ENCODE measurements around the gene CMTM4. TPM values are rescaled to one million over a fixed set of nuclear protein-coding genes. Genes with fewer than 3 reads are reported as not detected.
"Not testable (repeated sequence)": the region's sequence is repeated elsewhere in the genome, so short reads cannot be mapped to it uniquely, and the experiment has no call there.

Gene CMTM4
- total RNA-seq, 1 donor from 2014 or later, result 15.5 TPM

DNA sequence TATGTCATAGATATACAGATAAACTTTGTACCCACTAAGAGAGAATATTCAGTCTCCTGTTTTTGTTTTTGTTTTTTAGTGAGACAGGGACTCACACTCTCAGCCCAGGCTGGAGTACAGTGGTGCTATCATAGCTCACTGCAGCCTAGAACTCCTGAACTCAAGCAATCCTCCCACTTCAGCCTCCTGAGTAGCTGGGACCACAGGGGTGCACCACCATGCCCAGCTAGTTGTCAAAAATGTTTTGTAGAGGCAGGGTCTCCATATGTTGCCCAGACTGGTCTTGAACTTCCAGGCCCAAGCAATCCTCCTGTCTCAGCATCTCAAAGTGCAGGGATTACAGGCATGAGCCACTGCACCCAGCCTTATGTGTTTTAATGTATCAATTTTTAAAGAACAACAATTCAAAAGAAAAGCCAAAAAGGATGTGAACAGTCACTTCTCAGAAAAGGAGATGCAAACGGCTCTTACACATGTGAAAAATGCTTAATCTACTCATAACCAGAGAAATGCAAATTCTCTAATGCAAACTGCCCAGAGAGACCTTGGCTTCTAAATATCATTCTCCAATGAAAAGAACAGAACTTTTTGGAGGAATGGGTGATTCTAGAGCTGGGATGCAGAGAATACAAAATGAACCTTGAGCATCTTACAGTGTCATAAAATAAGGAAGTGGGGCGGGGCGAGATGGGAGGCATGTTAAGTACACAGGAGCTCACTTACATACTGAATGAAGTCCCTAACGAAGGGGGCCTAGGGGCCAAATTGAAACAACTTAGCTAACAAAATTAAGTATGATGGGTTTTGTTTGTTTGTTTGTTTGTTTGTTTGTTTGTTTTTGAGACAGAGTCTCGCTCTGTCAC, 99.3 kb downstream of the CMTM4 start:
- Mint-ChIP-seq H3K4me1 (ENCODE audit: unreplicated experiment) (peaks cover 6% of the 10 kb centered on the region), H3K9me3 (ENCODE audit: unreplicated experiment) (no peaks in the 10 kb centered on the region), H3K27me3 (ENCODE audit: unreplicated experiment) (peaks cover 5% of the 10 kb centered on the region), H3K4me3 (ENCODE audit: unreplicated experiment) (no peak overlapping the region), H3K36me3 (ENCODE audit: low read depth, unreplicated experiment) (peaks cover 6% of the 10 kb centered on the region), H3K27ac (ENCODE audit: unreplicated experiment) (no peak overlapping the region)
- TF ChIP-seq, protein P1, sequence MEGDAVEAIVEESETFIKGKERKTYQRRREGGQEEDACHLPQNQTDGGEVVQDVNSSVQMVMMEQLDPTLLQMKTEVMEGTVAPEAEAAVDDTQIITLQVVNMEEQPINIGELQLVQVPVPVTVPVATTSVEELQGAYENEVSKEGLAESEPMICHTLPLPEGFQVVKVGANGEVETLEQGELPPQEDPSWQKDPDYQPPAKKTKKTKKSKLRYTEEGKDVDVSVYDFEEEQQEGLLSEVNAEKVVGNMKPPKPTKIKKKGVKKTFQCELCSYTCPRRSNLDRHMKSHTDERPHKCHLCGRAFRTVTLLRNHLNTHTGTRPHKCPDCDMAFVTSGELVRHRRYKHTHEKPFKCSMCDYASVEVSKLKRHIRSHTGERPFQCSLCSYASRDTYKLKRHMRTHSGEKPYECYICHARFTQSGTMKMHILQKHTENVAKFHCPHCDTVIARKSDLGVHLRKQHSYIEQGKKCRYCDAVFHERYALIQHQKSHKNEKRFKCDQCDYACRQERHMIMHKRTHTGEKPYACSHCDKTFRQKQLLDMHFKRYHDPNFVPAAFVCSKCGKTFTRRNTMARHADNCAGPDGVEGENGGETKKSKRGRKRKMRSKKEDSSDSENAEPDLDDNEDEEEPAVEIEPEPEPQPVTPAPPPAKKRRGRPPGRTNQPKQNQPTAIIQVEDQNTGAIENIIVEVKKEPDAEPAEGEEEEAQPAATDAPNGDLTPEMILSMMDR (IDR thresholded peaks at IDR 0.05; ENCODE audit: unreplicated experiment), result no peak
- no peak for DNase-seq (ENCODE audit: low spot score)

DNA sequence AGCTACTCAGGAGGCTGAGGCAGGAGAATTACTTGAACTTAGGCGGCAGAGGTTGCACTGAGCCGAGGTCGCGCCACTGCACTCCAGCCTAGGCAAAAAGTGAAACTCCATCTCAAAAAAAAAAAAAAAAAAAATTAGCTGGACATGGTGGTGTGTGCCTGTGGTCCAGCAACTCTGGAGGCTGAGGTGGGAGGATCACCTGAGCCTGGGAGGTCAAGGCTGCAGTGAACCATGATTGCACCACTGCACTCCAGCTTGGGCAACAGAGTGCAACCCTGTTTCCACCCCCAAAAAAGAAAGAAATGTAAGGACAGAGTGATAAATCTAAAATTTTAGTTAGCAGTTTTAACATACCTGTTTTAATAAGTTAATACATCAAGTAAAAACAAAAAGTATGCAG, 100.0 kb downstream of the CMTM4 start:
- H3K27ac Mint-ChIP-seq (ENCODE audit: unreplicated experiment); H3K36me3 Mint-ChIP-seq (ENCODE audit: low read depth, unreplicated experiment); H3K4me3 Mint-ChIP-seq (ENCODE audit: unreplicated experiment); DNase-seq (ENCODE audit: low spot score); H3K4me1 Mint-ChIP-seq (ENCODE audit: unreplicated experiment); H3K27me3 Mint-ChIP-seq (ENCODE audit: unreplicated experiment); H3K9me3 Mint-ChIP-seq (ENCODE audit: unreplicated experiment): not testable (repeated sequence)

DNA sequence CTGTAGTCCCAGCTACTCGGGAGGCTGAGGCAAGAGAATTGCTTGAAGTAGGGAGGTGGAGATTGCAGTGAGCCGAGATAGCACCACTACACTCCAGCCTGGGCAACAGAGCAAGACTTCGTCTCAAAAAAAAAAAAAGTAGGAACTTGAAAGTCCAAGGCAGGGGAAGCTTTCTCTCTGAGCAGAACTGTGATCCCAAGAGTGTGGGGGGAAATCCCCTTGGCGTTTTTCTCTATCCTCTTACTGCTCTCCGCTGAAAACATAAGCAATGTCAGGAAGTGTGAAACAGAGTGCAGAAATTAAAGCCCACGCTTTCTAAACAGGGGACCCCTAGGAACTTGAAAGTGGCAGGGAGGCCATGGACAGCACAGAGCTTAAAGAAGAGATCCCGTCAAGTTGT, 101.8 kb downstream of the CMTM4 start:
- no peaks in the 10 kb centered on the region for H3K27me3 Mint-ChIP-seq (ENCODE audit: unreplicated experiment)
- H3K36me3 Mint-ChIP-seq (ENCODE audit: low read depth, unreplicated experiment), result no peaks in the 10 kb centered on the region
- DNase-seq (ENCODE audit: low spot score), result no peak
- H3K4me1 Mint-ChIP-seq (ENCODE audit: unreplicated experiment), result peaks cover 3% of the 10 kb centered on the region
- H3K27ac Mint-ChIP-seq (ENCODE audit: unreplicated experiment), result no peak overlapping the region
- no peak overlapping the region for H3K4me3 Mint-ChIP-seq (ENCODE audit: unreplicated experiment)
- H3K9me3 Mint-ChIP-seq (ENCODE audit: unreplicated experiment), result no peaks in the 10 kb centered on the region
- TF ChIP-seq, protein P1 (IDR thresholded peaks at IDR 0.05; ENCODE audit: unreplicated experiment), result no peak

DNA sequence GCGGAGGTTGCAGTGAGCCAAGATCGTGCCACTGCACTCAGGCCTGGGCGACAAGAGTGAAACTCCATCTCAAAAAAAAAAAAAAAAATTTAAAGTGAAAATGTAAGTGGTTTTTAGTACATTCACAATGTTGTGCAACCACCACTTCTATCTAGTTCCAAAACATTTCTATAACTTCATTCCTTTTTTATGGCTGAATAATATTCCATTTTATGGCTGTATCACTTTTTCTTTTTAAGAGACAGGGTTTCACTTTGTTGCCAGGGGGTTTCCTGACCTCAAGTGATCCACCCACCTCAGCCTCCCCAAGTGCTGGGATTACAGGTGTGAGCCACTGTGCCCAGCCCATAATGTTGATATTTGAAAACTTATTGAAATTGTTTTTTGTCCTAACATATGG, 103.7 kb downstream of the CMTM4 start:
- Mint-ChIP-seq H3K27ac (ENCODE audit: unreplicated experiment) (no peak overlapping the region), H3K27me3 (ENCODE audit: unreplicated experiment) (peaks cover 2% of the 10 kb centered on the region), H3K36me3 (ENCODE audit: low read depth, unreplicated experiment) (no peaks in the 10 kb centered on the region), H3K4me1 (ENCODE audit: unreplicated experiment) (peaks cover 10% of the 10 kb centered on the region), H3K4me3 (ENCODE audit: unreplicated experiment) (no peak overlapping the region), H3K9me3 (ENCODE audit: unreplicated experiment) (no peaks in the 10 kb centered on the region)
- DNase-seq (ENCODE audit: low spot score), result no peak
- TF ChIP-seq, protein P1 (IDR thresholded peaks at IDR 0.05; ENCODE audit: unreplicated experiment), result no peak

DNA sequence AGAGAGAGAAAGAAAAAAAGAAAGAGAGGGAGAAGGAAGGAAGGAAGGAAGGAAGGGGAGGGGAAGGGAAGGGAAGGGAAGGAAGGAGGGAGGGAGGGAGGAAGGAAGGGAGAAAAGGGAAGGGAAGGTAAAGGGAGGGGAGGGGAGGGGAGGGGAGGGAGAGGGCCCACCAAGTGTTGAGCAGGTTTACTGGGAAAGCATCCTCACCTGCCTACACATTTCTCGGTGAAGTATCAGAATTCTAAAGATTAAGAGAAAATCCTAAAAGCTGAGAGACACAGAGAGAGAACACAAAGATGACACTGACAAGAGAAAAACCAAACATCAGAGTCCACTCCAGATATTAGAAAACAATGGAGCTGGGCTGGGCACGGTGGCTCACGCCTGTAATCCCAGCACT, 104.3 kb downstream of the CMTM4 start:
- Mint-ChIP-seq H3K9me3 (ENCODE audit: unreplicated experiment) (no peaks in the 10 kb centered on the region), H3K27me3 (ENCODE audit: unreplicated experiment) (peaks cover 5% of the 10 kb centered on the region), H3K27ac (ENCODE audit: unreplicated experiment) (no peak overlapping the region), H3K4me3 (ENCODE audit: unreplicated experiment) (no peak overlapping the region), H3K4me1 (ENCODE audit: unreplicated experiment) (peaks cover 16% of the 10 kb centered on the region), H3K36me3 (ENCODE audit: low read depth, unreplicated experiment) (no peaks in the 10 kb centered on the region)
- TF ChIP-seq, protein P1 (IDR thresholded peaks at IDR 0.05; ENCODE audit: unreplicated experiment), result no peak
- DNase-seq (ENCODE audit: low spot score), result no peak

Data from endothelial cell (in vitro differentiated cells).